Panc1 (cell line): ENCODE data around the gene CHERP. TPM values are rescaled to one million over a fixed set of nuclear protein-coding genes. Genes with fewer than 3 reads are reported as not detected.

Experiments
- ATAC-seq: fragments of 200-7000 bp; cut with Tn5 transposase; 2 replicates; pipeline ENCODE4 v1.9.1; 2020; ENCODE audit warnings: mild to moderate bottlenecking, moderate library complexity
- BruUV-seq: library from RNA; stranded (reverse); fragments of 400-500 nt; replicated peaks from 2 replicates; lab custom pipeline; 2021; lab: Mats Ljungman, UMichigan
- CTCF ChIA-PET: fragments of 300-600 bp; sonication (Branson Sonifier 250); formaldehyde crosslinking; loops from one replicate; lab custom pipeline; 2022; ENCODE audit warnings: antibody characterized with exemption; lab: Charles Lee
- POLR2A ChIA-PET: fragments of 300-600 bp; sonication (Branson Sonifier 250); formaldehyde crosslinking; loops from one replicate; lab custom pipeline; 2022; ENCODE audit warnings: antibody characterized with exemption; lab: Charles Lee
- DNase-seq: peaks from one replicate; pipeline ENCODE4 v3.0.0-alpha.2; 2010; ENCODE audit warnings: low read depth, low spot score
- H3K27ac ChIP-seq: 2 replicates; pipeline ENCODE4 v1.5.1; 2011; ENCODE audit warnings: mild to moderate bottlenecking, low read length, inconsistent platforms
- H3K27me3 ChIP-seq: fragments of 200-500 bp; sonication (Bioruptor generic); 2 replicates; pipeline ENCODE4 v1.6.0; 2014; ENCODE audit warnings: low read length, inconsistent platforms; ENCODE audit not compliant: control insufficient read depth, insufficient read depth
- H3K36me3 ChIP-seq: fragments of 200-500 bp; sonication (Bioruptor generic); 2 replicates; pipeline ENCODE4 v1.5.1; 2014; ENCODE audit warnings: inconsistent platforms, mild to moderate bottlenecking, low read length, moderate library complexity; ENCODE audit not compliant: control insufficient read depth, insufficient read depth
- H3K4me1 ChIP-seq: 2 replicates; pipeline ENCODE4 v1.5.1; 2011; ENCODE audit warnings: inconsistent platforms, mild to moderate bottlenecking, low read length, moderate library complexity; ENCODE audit not compliant: control insufficient read depth, insufficient read depth
- H3K4me3 ChIP-seq, 2 experiments: 2 replicates each; pipeline ENCODE4 v1.5.1; 2011 to 2012; ENCODE audit warnings: low read depth in 2 of 2, low read length in 2 of 2, mild to moderate bottlenecking in 2 of 2, inconsistent platforms in 1 of 2, moderate library complexity in 1 of 2
- H3K9me3 ChIP-seq: fragments of 200-500 bp; sonication (Bioruptor generic); 2 replicates; pipeline ENCODE4 v1.5.1; 2014; ENCODE audit warnings: low read depth, mild to moderate bottlenecking, inconsistent platforms, low read length, moderate library complexity; ENCODE audit not compliant: control insufficient read depth, insufficient read depth
- POLR2AphosphoS5 ChIP-seq: IDR thresholded peaks from 2 replicates; pipeline ENCODE4 v1.6.1; 2012; ENCODE audit warnings: mild to moderate bottlenecking, low read depth, low read length, moderate library complexity
- SIN3A ChIP-seq: IDR thresholded peaks from 2 replicates; pipeline ENCODE4 v1.6.1; 2012; ENCODE audit warnings: low read depth, mild to moderate bottlenecking, low read length, moderate library complexity, borderline replicate concordance; ENCODE audit not compliant: insufficient read depth
- TCF7L2 ChIP-seq: IDR thresholded peaks from 2 replicates; pipeline ENCODE4 v1.6.1; 2011; ENCODE audit warnings: mild to moderate bottlenecking, low read depth, low read length, inconsistent platforms
- in situ Hi-C: cut with HindIII; loops from 2 replicates; pipeline ENCODE4 v1.10.0; 2016; ENCODE audit warnings: low sequenced_read_pairs, low pct_unique_long_range_greater_than_20kb
- intact Hi-C: fragments of 100-400 bp; cut with micrococcal nuclease; formaldehyde crosslinking; loops from one replicate; pipeline ENCODE4 v1.10.0; 2022; ENCODE audit not compliant: unreplicated experiment
- total RNA-seq: library from RNA; stranded (reverse); gene quantifications from one replicate; pipeline ENCODE4 v1.2.1, GENCODE V29; 2021; ENCODE audit not compliant: unreplicated experiment
- TF ChIP-seq, protein P1 (sequence below): fragments of 450-650 bp; IDR thresholded peaks from 2 replicates; pipeline ENCODE4 v1.5.1; 2017; ENCODE audit warnings: mild to moderate bottlenecking
- TF ChIP-seq, protein P2 (sequence below), 2 experiments: IDR thresholded peaks; 2 replicates each; pipeline ENCODE4 v1.6.1; 2011 to 2012; ENCODE audit warnings: low read depth in 2 of 2, control low read depth in 1 of 2, low read length in 1 of 2, mild to moderate bottlenecking in 1 of 2, moderate library complexity in 1 of 2; ENCODE audit not compliant: insufficient read depth in 1 of 2

The CHERP gene
- total RNA-seq, 1 experiment from 2014 or later, result 48.3 TPM

DNA sequence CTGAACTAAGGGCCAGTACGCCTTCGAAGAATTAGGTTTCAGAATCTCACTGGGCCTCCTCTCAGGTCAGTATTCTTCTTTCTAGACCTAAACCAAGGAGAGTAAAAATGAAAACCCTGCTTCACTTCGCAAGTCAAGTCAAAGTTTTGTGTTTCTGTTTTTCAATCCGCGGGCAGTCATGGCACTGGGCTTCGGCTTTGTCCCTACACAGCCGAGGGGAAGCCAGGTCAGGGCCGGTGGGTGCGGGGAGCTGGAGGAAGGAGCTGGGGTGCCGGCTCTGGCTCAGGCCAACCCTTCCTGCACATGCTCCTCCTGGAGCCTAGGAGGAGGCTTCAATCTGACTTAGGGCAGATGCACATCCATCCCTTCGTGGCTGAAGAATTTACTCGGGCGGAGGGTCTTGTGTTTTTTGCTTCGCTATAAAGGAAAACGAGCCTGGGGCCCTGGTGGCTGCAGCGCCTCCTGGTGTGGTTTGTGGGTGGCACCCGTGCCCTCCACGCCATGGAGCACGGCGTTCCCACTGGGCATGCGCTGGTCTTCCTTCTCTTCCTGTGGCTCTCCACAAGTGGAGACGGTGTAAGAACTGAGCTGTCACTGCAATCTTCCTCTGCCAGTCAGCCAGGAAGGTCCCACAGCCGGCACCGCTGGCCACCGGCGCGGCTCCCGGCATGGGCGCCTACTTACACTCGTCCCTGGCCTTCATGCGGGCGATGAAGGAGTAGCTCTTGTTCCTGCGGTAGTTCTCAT lies 23.6 kb downstream of the CHERP start:
- ATAC-seq, result no peak

DNA sequence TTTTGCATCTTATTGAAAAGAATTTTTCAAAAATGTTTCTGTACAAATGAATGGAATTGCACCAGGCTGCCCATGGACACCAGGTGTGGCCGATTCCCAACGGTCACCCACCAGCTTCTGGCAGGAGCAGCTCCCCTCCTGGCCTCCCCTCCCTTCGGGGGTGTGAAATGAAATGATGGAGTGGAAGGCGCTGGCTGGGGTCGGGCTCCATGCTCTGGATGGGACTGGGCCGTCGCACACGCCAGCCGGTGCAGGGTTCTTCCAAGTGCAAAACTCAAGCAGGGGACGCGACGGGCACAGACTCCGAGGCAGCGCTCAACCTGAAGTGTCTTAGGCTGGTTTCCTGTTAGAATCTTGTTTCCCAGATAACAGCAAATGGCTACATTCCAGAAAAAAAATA lies 24.2 kb downstream of the CHERP start:
- in situ Hi-C loops (no loop called here), intact Hi-C loops (no loop called here)
- Histone ChIP-seq H3K36me3 (no peaks in the 10 kb centered on the region; the same call in 1 of the 2 replicates), H3K4me1 (no peaks in the 10 kb centered on the region), H3K9me3 (no peaks in the 10 kb centered on the region), H3K27ac (no peak overlapping the region), H3K27me3 (no peaks in the 10 kb centered on the region), H3K4me3 (no peak overlapping the region)
- BruUV-seq, result TSS peak; percentile 95
- ATAC-seq (no peak), DNase-seq (no peak)
- no peak for TF ChIP-seq SIN3A
- no peak for TF ChIP-seq TCF7L2
- no peak for TF ChIP-seq POLR2AphosphoS5
- TF ChIP-seq, protein P1, sequence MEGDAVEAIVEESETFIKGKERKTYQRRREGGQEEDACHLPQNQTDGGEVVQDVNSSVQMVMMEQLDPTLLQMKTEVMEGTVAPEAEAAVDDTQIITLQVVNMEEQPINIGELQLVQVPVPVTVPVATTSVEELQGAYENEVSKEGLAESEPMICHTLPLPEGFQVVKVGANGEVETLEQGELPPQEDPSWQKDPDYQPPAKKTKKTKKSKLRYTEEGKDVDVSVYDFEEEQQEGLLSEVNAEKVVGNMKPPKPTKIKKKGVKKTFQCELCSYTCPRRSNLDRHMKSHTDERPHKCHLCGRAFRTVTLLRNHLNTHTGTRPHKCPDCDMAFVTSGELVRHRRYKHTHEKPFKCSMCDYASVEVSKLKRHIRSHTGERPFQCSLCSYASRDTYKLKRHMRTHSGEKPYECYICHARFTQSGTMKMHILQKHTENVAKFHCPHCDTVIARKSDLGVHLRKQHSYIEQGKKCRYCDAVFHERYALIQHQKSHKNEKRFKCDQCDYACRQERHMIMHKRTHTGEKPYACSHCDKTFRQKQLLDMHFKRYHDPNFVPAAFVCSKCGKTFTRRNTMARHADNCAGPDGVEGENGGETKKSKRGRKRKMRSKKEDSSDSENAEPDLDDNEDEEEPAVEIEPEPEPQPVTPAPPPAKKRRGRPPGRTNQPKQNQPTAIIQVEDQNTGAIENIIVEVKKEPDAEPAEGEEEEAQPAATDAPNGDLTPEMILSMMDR, result no peak
- TF ChIP-seq, protein P2, sequence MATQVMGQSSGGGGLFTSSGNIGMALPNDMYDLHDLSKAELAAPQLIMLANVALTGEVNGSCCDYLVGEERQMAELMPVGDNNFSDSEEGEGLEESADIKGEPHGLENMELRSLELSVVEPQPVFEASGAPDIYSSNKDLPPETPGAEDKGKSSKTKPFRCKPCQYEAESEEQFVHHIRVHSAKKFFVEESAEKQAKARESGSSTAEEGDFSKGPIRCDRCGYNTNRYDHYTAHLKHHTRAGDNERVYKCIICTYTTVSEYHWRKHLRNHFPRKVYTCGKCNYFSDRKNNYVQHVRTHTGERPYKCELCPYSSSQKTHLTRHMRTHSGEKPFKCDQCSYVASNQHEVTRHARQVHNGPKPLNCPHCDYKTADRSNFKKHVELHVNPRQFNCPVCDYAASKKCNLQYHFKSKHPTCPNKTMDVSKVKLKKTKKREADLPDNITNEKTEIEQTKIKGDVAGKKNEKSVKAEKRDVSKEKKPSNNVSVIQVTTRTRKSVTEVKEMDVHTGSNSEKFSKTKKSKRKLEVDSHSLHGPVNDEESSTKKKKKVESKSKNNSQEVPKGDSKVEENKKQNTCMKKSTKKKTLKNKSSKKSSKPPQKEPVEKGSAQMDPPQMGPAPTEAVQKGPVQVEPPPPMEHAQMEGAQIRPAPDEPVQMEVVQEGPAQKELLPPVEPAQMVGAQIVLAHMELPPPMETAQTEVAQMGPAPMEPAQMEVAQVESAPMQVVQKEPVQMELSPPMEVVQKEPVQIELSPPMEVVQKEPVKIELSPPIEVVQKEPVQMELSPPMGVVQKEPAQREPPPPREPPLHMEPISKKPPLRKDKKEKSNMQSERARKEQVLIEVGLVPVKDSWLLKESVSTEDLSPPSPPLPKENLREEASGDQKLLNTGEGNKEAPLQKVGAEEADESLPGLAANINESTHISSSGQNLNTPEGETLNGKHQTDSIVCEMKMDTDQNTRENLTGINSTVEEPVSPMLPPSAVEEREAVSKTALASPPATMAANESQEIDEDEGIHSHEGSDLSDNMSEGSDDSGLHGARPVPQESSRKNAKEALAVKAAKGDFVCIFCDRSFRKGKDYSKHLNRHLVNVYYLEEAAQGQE (IDR thresholded peaks at IDR 0.05; ENCODE audit: insufficient read depth in 1 of 2, low read depth in 2 of 2, low read length in 1 of 2), result no peak
- POLR2A ChIA-PET, result interaction anchor here (0.6 kb wide), 1 partner anchor 30 kb away, joined by 7 read pairs; no protein-coding TSS in a partner anchor
- CTCF ChIA-PET, result interaction anchor here (0.5 to 0.6 kb wide), 2 partner anchors 11 to 64 kb away, joined by 3 to 4 read pairs; no protein-coding TSS in a partner anchor

More for the DNA sequence above, 23.6 kb downstream of the CHERP start:
- in situ Hi-C loops, result no loop called here
- no peak overlapping the region for H3K27ac ChIP-seq
- no peaks in the 10 kb centered on the region for H3K4me1 ChIP-seq
- no peak for DNase-seq
- no peak overlapping the region for H3K4me3 ChIP-seq
- no peaks in the 10 kb centered on the region for H3K27me3 ChIP-seq
- no peaks in the 10 kb centered on the region for H3K9me3 ChIP-seq
- no TSS peak for BruUV-seq
- POLR2A ChIA-PET, result interaction anchor here (0.6 kb wide), 1 partner anchor 31 kb away, joined by 7 read pairs; no protein-coding TSS in a partner anchor
- CTCF ChIA-PET, result no interaction called here
- peak; percentile 39; the same call in 1 of the 2 replicates for TF ChIP-seq POLR2AphosphoS5
- TF ChIP-seq SIN3A, result no peak
- H3K36me3 ChIP-seq, result no peaks in the 10 kb centered on the region; the same call in 1 of the 2 replicates
- intact Hi-C loops, result no loop called here
